NCI-H187 treated with DMSO at 0.1 percent for 48 hours (cell line): ENCODE measurements around the gene ZNF443.
"Not testable (repeated sequence)": the region's sequence is repeated elsewhere in the genome, so short reads cannot be mapped to it uniquely, and the experiment has no call there.

Experiments used
- DNase-seq: peaks from one replicate; lab custom pipeline; 2025; lab: John Stamatoyannopoulos, UW

The ZNF443 gene

GRCh38 chr19:12440541-12441316 is at the start of gene ZNF443:
TSS of gene ZNF443 (minus strand) at chr19:12441021. CDS start at chr19:12440914, 107 bp downstream.
- peak; percentile 58 for DNase-seq

GRCh38 chr19:12486265-12486783 is 45.5 kb upstream of the ZNF443 start:
- DNase-seq: not testable (repeated sequence)

GRCh38 chr19:12485571-12485970 is 44.8 kb upstream of the ZNF443 start:
- no peak for DNase-seq

- DNase-seq: no peak
These were observed 44.2 kb upstream of the ZNF443 start for GRCh38 chr19:12485052-12485416.

- peak; percentile 12 for DNase-seq
These were observed 43.7 kb upstream of the ZNF443 start, which contains the start of gene ZNF709 for GRCh38 chr19:12484371-12485051. TSS of gene ZNF709 (minus strand) at chr19:12484816. CDS start at chr19:12484657, 159 bp downstream.

- no peak for DNase-seq
These were observed 43.2 kb upstream of the ZNF443 start for GRCh38 chr19:12484011-12484370.

GRCh38 chr19:12482509-12482886 is 41.7 kb upstream of the ZNF443 start:
- DNase-seq: no peak

- no peak for DNase-seq
These were observed 41.1 kb upstream of the ZNF443 start for GRCh38 chr19:12481781-12482508.

GRCh38 chr19:12478234-12478941 is 37.6 kb upstream of the ZNF443 start:
- DNase-seq: no peak

GRCh38 chr19:12467651-12468050 is 26.8 kb upstream of the ZNF443 start:
- DNase-seq: not testable (repeated sequence)

- no peak for DNase-seq
These were observed 24.4 kb upstream of the ZNF443 start for GRCh38 chr19:12465211-12465610.

- DNase-seq: no peak
These were observed 23.9 kb upstream of the ZNF443 start for GRCh38 chr19:12464769-12465168.

GRCh38 chr19:12464139-12464538 is 23.3 kb upstream of the ZNF443 start:
- DNase-seq: not testable (repeated sequence)

GRCh38 chr19:12453495-12453894 is 12.7 kb upstream of the ZNF443 start:
- no peak for DNase-seq

GRCh38 chr19:12450844-12451243 is 10.0 kb upstream of the ZNF443 start:
- DNase-seq: no peak

- no peak for DNase-seq
These were observed 8.0 kb upstream of the ZNF443 start for GRCh38 chr19:12448808-12449207.

GRCh38 chr19:12439686-12440540 is 908 bp downstream of the ZNF443 start:
- DNase-seq: not testable (repeated sequence)

- not testable (repeated sequence) for DNase-seq
These were observed 10.0 kb downstream of the ZNF443 start for GRCh38 chr19:12430726-12431299.

- DNase-seq: no peak
These were observed 14.9 kb downstream of the ZNF443 start for GRCh38 chr19:12425888-12426274.

- DNase-seq: no peak
These were observed 15.5 kb downstream of the ZNF443 start for GRCh38 chr19:12425236-12425887.
